SK-N-DZ (cell line): ENCODE results near the gene BORCS6.

Source experiments
- DNase-seq: peaks from one replicate; pipeline ENCODE4 v3.0.0-alpha.2; 2015; ENCODE audit warnings: low spot score

The BORCS6 gene

DNA sequence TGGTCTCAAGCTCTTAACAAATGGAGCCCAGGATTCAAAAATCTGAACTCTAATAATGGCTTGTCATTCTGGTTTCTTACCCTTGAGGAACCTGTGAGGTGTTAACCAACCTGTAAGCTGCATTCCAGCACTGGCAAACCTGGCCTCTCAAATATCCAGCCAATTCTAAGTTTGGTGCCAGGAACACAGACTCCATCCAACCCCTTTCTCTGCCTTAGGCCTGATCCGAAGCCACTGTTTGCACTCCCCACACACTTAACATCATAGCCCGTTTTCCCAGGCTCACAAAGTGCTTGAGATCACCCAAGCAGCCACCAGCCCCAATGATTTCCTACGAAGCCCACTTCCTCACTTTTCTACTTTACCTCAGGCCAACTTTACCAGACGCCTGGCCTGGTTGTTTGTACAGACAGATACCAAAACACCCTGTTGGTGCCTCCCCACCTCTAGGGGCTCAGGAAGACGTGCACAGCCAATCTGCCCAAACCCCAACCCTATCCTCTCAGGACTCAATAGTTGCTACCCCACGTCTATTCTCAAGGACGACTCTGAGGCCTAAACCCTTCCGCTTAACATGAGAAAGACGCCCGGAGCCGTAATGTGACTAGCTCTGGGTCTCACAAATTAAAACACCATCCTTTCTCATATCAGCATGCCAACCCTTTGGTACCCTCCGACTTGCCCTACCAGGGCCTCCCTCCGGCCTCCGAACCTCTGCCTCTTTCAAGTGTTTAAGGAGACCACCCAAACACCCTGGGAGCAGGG lies 34.6 kb downstream of the BORCS6 start:
- no peak for DNase-seq

- no peak for DNase-seq
These were observed 35.3 kb downstream of the BORCS6 start for GRCh38 chr17:8154608-8155155.

DNA sequence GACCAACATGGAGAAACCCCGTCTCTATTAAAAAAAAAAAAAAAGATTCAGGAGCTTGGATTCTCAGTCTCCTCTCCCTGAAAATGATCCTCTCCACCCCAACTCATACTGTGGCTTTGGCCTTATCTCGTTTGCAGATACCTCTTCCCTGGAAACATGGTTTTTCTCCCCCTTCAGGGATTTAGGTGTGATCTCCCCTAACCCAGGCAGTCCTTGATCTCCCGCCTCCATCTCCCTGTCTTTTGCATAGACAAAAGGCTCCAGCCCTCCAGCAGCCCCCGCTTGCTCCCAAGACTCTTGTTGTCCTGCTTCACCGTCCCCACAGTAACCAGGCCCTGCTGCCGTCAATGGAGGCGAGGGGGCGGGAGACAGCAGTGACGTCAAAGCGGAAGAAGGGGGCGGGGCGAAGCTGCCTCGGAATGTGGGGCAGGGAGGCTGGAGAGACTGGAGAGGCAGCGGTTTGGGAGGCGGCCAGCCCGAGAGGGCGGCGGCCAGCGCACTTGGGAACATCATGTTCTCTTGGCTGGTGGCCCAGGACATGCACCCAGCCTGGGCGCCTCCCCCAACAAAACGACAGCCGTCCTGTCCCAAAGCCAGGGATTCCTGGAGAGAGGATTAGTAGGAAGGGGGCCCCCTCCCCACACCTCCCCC lies 35.9 kb downstream of the BORCS6 start:
- DNase-seq, result peak; percentile 88

- DNase-seq, result peak; percentile 86
These were observed 36.4 kb downstream of the BORCS6 start for GRCh38 chr17:8153525-8153956.

GRCh38 chr17:8153031-8153451 lies 36.9 kb downstream of the BORCS6 start:
- no peak for DNase-seq

GRCh38 chr17:8152112-8152775 lies 37.7 kb downstream of the BORCS6 start, which contains the start of gene PER1:
PER1 (minus strand) TSS chr17:8152404; CDS start chr17:8150706, 1,698 bp downstream.
- peak; percentile 99 for DNase-seq

DNA sequence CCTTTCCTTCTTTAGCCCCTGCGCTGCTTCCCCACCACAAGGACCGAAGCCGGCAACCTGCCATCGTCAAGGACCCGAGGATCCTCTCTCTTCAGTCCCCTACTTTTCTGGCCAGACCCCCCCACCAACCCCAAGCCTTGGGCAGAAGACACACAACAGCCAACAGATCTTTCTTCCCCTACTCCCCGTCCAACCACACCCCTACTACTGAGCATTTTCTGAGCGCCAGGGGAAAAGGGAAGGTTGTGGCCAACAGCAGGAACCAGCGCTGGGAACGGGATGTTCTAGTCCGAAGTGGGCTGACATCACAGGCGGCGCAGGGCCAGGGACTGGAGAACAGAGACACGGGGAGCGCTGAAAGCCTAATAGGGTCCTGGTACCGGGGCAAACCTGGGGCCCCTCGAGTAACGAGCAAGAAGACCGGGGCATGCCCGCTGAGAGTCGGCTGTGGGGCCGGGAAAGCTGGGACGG lies 38.3 kb downstream of the BORCS6 start:
- no peak for DNase-seq

DNA sequence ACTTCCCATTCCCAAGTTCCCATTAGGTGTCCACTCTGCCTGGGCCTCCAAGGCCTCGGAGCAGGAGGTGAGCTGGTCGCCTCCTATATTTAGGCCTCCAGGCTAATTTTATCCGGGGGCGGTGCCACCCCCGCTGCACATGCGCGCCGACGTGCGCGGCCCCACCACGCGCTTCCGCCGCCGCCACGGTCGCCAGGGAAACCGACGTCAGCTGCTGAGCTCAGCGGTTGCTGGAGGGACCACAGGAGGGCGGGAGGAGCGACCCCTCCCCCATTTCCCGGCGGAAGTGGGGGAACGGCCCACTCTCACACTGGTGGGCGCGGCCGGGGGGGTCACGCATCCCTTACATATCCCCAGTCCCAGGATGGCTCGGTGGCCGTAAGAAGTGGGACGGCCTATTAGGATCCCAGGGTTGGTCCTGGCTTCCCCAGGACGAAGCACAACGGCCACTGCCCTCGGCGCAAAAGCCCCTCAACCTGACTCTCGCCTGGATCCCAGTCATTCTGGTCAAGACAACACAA lies 38.8 kb downstream of the BORCS6 start:
- peak; percentile 86 for DNase-seq

- DNase-seq, result no peak
These were observed 39.5 kb downstream of the BORCS6 start for GRCh38 chr17:8150194-8151119.

DNA sequence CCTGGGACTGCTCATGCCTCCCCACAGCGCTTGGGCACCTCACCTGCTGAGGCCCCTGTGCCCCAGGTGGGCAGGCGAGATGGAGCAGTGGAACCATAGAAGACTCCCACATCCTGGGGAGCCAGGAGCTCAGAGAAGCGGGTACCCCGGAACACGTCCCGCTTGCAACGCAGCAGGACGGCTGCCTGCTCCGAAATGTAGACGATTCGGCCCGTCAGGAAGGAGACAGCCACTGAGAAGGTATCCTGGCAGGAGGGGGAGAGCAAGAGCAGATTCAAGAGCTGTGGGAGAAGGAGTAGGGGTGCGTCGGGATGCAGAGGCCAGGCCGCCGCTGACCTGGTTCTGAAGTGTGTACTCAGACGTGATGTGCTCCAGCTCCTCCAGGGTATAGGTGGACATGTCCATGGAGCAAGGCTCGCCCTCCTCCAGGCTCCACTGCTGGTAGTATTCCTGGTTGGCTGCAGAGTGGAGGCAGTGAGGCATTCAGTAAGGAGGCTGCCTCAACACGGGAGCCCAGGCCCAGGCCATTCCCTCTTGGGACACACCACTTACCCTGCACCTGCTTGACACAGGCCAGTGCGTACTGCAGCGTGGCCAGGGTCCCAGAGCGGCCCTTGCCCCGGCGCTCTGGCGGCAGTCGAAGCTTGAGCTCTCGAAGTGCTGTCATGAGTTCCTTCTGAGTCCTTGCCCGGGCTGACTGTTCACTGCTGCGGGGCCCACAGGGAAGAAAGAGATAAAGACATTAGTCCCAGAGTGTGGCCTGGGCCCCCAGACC lies 40.4 kb downstream of the BORCS6 start:
- DNase-seq, result no peak

DNA sequence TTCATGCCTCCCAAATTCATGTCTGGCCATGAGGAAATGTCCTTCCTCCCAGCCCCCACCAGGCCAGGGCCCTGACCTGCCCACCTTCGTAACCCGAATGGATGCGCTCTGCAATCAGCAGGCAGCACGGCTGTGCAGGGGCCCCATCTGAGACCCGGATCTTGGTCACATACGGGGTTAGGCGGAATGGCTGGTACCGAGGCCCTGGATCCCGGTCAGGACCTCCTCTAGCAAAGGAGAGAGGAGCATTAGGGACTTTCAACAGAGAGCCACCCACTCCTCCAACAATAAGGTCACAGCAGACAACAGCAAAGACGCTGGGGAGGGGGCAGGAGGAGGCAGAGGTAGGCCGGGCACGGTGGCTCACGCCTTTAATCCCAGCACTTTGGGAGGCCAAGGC lies 41.4 kb downstream of the BORCS6 start:
- no peak for DNase-seq

GRCh38 chr17:8147805-8148404 lies 42.1 kb downstream of the BORCS6 start:
- no peak for DNase-seq

GRCh38 chr17:8147141-8147804 lies 42.7 kb downstream of the BORCS6 start:
- no peak for DNase-seq

DNA sequence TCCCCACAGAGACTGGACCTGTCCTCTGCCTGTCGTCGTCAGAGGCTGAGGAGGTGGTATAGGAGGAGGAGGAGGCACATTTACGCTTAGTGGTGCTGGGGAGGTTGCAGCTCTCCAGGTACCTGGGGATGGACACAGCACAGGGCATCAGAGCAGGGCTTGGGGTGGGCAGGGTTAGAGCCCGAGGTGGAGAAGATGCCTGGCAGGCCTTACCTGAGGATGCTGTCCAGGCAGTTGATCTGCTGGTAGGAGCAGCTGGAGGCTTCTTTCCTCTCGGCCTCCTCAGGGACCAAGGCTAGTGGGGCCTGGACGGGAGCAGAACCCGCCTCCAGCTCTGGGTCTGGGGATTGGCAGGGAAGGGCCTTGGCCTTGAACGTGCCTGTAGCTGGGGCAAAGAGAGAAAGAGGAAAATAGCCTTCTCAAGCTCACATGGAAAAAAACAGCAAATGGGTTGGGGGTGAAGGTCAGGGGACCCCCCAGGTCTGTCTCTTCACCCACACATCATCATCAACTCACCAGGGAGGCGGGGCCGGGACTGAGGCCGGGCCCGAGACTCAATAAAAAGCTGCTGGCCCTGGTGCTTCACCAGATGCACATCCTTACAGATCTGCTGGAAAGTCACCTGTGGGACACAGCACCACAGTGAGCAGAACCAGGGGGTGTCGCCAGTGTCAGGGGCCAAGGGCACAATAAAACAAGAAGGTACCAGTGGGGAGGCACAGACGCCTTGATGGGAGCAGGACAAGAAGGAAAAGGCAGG lies 43.4 kb downstream of the BORCS6 start:
- no peak for DNase-seq

- no peak for DNase-seq
These were observed 44.2 kb downstream of the BORCS6 start for GRCh38 chr17:8145811-8146210.

GRCh38 chr17:8144401-8145231 lies 45.4 kb downstream of the BORCS6 start:
- DNase-seq, result no peak
